Body of pancreas (tissue), 4 donors: ENCODE data around the gene FBLN2. TPM values are rescaled to one million over a fixed set of nuclear protein-coding genes. Genes with fewer than 3 reads are reported as not detected.

Experiments
- ATAC-seq: fragments of 150-250 bp; one replicate; pipeline ENCODE4 v1.9.1; 2016
- DNase-seq, 4 donors: peaks; one replicate each; pipeline ENCODE4 v3.0.0-alpha.2; 2019
- H3K27ac ChIP-seq, 4 donors: fragments of 200-600 bp; sonication (generic); 1 replicate in 3 of 4; 2 replicates in 1 of 4; pipeline versions ENCODE4 v1.5.1 to v1.6.1; 2016 to 2019; ENCODE audit warnings: mild to moderate bottlenecking in 1 of 4, mixed read lengths in 1 of 4, moderate library complexity in 1 of 4
- H3K27me3 ChIP-seq, 2 donors: fragments of 200-600 bp; sonication (generic); one replicate each; pipeline ENCODE4 v1.6.0; 2016; ENCODE audit warnings: mild to moderate bottlenecking in 1 of 2
- H3K36me3 ChIP-seq, 2 donors: fragments of 200-600 bp; sonication (generic); replicated peaks in 1 of 2; 2 replicates each; pipeline ENCODE4 v1.5.1; 2016; ENCODE audit warnings: low read depth in 2 of 2; ENCODE audit not compliant: insufficient read depth in 1 of 2
- H3K4me1 ChIP-seq: fragments of 200-600 bp; sonication (generic); one replicate; pipeline ENCODE4 v1.6.0; 2016
- H3K4me3 ChIP-seq, 2 donors: fragments of 200-600 bp; sonication (generic); 1 replicate in 1 of 2; 2 replicates in 1 of 2; pipeline ENCODE4 v1.5.1; 2016 to 2019
- H3K9me3 ChIP-seq, 3 donors: fragments of 200-600 bp; sonication (generic); 1 replicate in 2 of 3; 2 replicates in 1 of 3; pipeline ENCODE4 v1.5.1; 2016
- CTCF ChIP-seq, 7 experiments: fragments of 450-650 bp in 4 of 7; fragments of 200-600 bp in 3 of 7; sonication (generic) in 3 of 7; IDR thresholded peaks; one replicate each; pipeline ENCODE4 v1.5.1; 2016 to 2019; ENCODE audit warnings: antibody characterized with exemption in 7 of 7
- POLR2A ChIP-seq, 3 donors: fragments of 450-650 bp; IDR thresholded peaks; one replicate each; pipeline ENCODE4 v1.6.1; 2016; ENCODE audit warnings: antibody characterized with exemption in 3 of 3, mild to moderate bottlenecking in 2 of 3
- WGBS, 2 donors: methylation state at CpG; one replicate each; pipeline ENCODE4 v1.1.5; 2017; 5-methylcytosine and 5-hydroxymethylcytosine counted together
- intact Hi-C: fragments of 100-400 bp; cut with DNase I; formaldehyde crosslinking; loops from one replicate; pipeline ENCODE4 v1.15.1; 2023
- total RNA-seq, 2 donors: library from RNA; depleted of rRNA; stranded (reverse); fragments of >200 nt; gene quantifications; one replicate each; pipeline ENCODE4 v1.1.0, GENCODE V29; 2016

Gene FBLN2
- total RNA-seq, 2 donors from 2014 or later: 18.9 to 54.7 TPM

- ATAC-seq (no peak), DNase-seq (no peak)
- Histone ChIP-seq H3K9me3 (no peaks in the 10 kb centered on the region), H3K27me3 (no peaks in the 10 kb centered on the region), H3K4me1 (no peaks in the 10 kb centered on the region), H3K36me3 (no peaks in the 10 kb centered on the region), H3K27ac (no peak overlapping the region), H3K4me3 (no peak overlapping the region)
- TF ChIP-seq CTCF (IDR thresholded peaks at IDR 0.05) (no peak), POLR2A (IDR thresholded peaks at IDR 0.05) (no peak)
- 89 to 96% methylated on average over 3 of the region's 3 CpGs for WGBS, 2 donors
- intact Hi-C loops: no loop called here
Measured at GRCh38 chr3:13587442-13587841, 38.5 kb downstream of the FBLN2 start.

GRCh38 chr3:13588221-13588701, 39.3 kb downstream of the FBLN2 start:
- Histone ChIP-seq H3K36me3 (no peaks in the 10 kb centered on the region), H3K9me3 (no peaks in the 10 kb centered on the region), H3K4me1 (no peaks in the 10 kb centered on the region), H3K27ac (no peak overlapping the region), H3K4me3 (no peak overlapping the region), H3K27me3 (no peaks in the 10 kb centered on the region)
- 85% methylated on average over 16 of the region's 16 CpGs for WGBS, 2 donors
- ATAC-seq (no peak), DNase-seq (no peak)
- intact Hi-C loops: no loop called here
- no peak for TF ChIP-seq POLR2A (IDR thresholded peaks at IDR 0.05)
- no peak for TF ChIP-seq CTCF (IDR thresholded peaks at IDR 0.05)

GRCh38 chr3:13588993-13589392, 40.1 kb downstream of the FBLN2 start:
- DNase-seq: peak in 1 of 4 donors; percentile 2
- Histone ChIP-seq H3K27me3 (no peaks in the 10 kb centered on the region), H3K9me3 (no peaks in the 10 kb centered on the region), H3K4me3 (no peak overlapping the region), H3K4me1 (no peaks in the 10 kb centered on the region), H3K27ac (no peak overlapping the region), H3K36me3 (no peaks in the 10 kb centered on the region)
- no peak for ATAC-seq
- WGBS, 2 donors: 91 to 95% methylated on average over 4 of the region's 4 CpGs
- no peak for TF ChIP-seq CTCF (IDR thresholded peaks at IDR 0.05)
- no peak for TF ChIP-seq POLR2A (IDR thresholded peaks at IDR 0.05)
- intact Hi-C loops: no loop called here

GRCh38 chr3:13590841-13591520, 42.1 kb downstream of the FBLN2 start:
- H3K27me3 ChIP-seq: no peaks in the 10 kb centered on the region
- peaks cover 7% of the 10 kb centered on the region for H3K4me1 ChIP-seq
- H3K9me3 ChIP-seq: no peaks in the 10 kb centered on the region
- TF ChIP-seq CTCF (IDR thresholded peaks at IDR 0.05): no peak
- no peak for TF ChIP-seq POLR2A (IDR thresholded peaks at IDR 0.05)
- ATAC-seq: no peak
- H3K36me3 ChIP-seq: no peaks in the 10 kb centered on the region
- no peak for DNase-seq
- no peak overlapping the region for H3K4me3 ChIP-seq
- H3K27ac ChIP-seq: no peak overlapping the region
- 94 to 96% methylated on average over 3 of the region's 3 CpGs for WGBS, 2 donors
- intact Hi-C loops: no loop called here

- DNase-seq (peak in 1 of 4 donors; percentile 0), ATAC-seq (no peak)
- no peak for TF ChIP-seq CTCF (IDR thresholded peaks at IDR 0.05)
- no peak for TF ChIP-seq POLR2A (IDR thresholded peaks at IDR 0.05)
- Histone ChIP-seq H3K27ac (no peak overlapping the region), H3K36me3 (no peaks in the 10 kb centered on the region), H3K27me3 (no peaks in the 10 kb centered on the region), H3K9me3 (no peaks in the 10 kb centered on the region), H3K4me3 (no peak overlapping the region), H3K4me1 (peaks cover 8% of the 10 kb centered on the region)
- intact Hi-C loops: no loop called here
- WGBS, 2 donors: 91 to 92% methylated on average over 10 of the region's 10 CpGs
Measured at GRCh38 chr3:13593615-13594014, 44.7 kb downstream of the FBLN2 start.
